GM21528 (cell line): Measurements from ENCODE around the gene STAC3.

Experiments
- ATAC-seq: cut with Tn5 transposase; IDR thresholded peaks from one replicate; pipeline ENCODE4 v1.9.1; 2021; ENCODE audit warnings: mild to moderate bottlenecking, moderate library complexity; ENCODE audit not compliant: unreplicated experiment, low FRiP score

The STAC3 gene

GRCh38 chr12:57255916-57256315 lies 4.9 kb upstream of the STAC3 start:
- no peak for ATAC-seq

- ATAC-seq = no peak
Observed at GRCh38 chr12:57254506-57255280, 3.7 kb upstream of the STAC3 start.

GRCh38 chr12:57250541-57250940 lies 446 bp downstream of the STAC3 start:
- no peak for ATAC-seq

GRCh38 chr12:57248934-57249742 lies 1.8 kb downstream of the STAC3 start:
- no peak for ATAC-seq

- ATAC-seq = no peak
Observed at GRCh38 chr12:57247041-57247440, 3.9 kb downstream of the STAC3 start.

GRCh38 chr12:57244312-57244696 lies 6.7 kb downstream of the STAC3 start:
- ATAC-seq = no peak

- ATAC-seq = no peak
Observed at GRCh38 chr12:57243521-57244311, 7.3 kb downstream of the STAC3 start.

- ATAC-seq = no peak
Observed at GRCh38 chr12:57242691-57243454, 8.1 kb downstream of the STAC3 start.

- ATAC-seq = no peak
Observed at GRCh38 chr12:57242329-57242690, 8.7 kb downstream of the STAC3 start.

GRCh38 chr12:57241402-57242310 lies 9.3 kb downstream of the STAC3 start:
- no peak for ATAC-seq

GRCh38 chr12:57240926-57241401 lies 10.0 kb downstream of the STAC3 start:
- no peak for ATAC-seq

GRCh38 chr12:57240066-57240921 lies 10.7 kb downstream of the STAC3 start:
- no peak for ATAC-seq

GRCh38 chr12:57239587-57240065 lies 11.4 kb downstream of the STAC3 start:
- ATAC-seq = no peak

- ATAC-seq = peak; percentile 45
Observed at GRCh38 chr12:57238854-57239554, 12.0 kb downstream of the STAC3 start.

- no peak for ATAC-seq
Observed at GRCh38 chr12:57237932-57238853, 12.8 kb downstream of the STAC3 start.

GRCh38 chr12:57237596-57237931 lies 13.4 kb downstream of the STAC3 start:
- ATAC-seq = no peak
